Measurements from ENCODE around the gene LLGL1.

Gene LLGL1

DNA sequence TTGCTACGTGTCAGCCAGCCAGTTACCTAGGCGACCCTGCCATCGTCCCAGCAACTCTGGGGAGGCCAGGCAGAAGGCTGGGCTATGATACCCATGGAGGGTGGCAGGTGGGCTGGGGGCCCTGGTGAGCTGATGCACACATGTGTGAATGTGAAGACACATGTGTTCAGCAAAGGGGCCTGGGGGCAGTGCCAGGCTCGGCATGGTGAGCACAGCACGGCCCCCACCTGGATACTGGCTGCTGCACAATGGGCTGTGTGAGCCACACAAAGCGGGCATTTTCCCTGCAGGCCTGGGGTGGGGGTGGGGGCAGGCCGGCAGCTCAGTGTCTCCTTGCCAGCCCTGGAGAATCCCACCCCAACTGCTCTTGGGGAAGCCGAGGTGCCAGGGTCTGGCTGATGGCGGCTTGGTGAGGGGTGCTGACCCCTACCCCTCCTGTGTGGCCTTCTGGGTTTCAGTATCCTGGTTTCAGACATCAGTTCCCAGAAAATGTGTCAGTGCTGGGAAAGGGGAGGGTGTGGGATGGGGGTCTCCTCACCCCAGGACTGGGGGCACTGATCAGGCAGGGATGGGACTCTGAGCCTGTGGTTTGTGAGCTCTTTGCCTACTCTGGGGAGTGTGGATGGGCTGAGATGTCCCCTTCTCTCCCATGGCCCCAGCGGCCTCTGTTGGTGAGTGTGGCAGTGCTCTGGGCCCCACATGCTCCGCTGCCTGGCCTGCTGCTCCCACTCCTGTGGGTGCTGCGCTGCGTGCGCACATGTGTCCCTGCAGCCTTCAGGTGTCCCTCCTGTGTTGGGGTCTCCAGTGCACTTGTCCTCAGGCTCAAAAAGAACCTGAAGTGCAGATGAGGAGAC, 5.1 kb downstream of the LLGL1 start:
- no peak for DNase-seq

DNA sequence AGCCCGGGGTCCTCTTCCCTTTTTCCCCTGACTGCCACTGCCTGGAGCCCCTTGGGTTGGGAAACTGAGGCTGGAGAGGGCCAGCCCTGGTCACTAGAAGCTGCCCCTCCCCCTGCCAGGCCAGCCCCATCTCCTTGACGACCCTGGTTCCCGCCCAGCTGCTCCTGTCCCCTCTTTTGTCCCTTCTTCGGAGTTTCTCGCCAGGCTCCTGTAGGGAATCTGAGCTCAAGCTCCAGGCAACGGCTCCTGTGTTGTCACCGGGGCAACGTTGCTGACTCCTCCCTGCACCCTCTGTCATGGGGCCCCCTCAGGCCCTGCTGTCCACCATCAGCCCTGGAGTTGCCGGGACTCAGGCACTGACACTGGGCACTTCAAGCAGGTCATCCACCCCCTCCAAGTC, 5.7 kb downstream of the LLGL1 start:
- no peak for DNase-seq

DNA sequence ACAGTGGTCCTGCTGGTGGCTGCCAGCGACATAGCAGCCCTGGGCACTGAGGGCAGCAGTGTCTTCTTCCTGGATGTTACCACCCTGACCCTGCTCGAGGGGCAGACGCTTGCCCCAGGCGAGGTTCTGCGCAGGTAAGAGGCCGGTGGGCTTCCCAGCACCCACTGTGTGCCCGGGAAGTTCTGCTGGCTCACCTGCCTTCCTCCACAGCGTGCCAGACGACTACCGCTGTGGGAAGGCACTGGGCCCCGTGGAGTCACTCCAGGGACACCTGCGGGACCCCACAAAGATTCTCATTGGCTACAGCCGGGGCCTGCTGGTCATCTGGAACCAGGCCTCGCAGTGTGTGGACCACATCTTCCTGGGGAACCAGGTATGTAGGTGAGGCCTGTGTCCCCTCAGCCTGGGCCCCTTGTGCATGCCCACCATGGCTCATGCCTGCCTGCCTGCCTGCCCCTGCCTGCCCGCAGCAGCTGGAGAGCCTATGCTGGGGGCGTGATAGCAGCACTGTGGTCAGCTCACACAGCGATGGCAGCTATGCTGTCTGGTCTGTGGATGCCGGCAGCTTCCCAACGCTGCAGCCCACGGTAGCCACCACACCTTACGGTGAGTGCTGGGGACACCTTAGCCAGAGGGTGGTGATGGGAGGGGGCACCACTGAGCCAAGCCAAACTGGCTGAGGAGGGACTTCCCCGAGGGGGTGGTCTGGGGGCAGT, 8.5 kb downstream of the LLGL1 start:
- DNase-seq, result no peak

- DNase-seq, result no peak
These were observed 9.5 kb downstream of the LLGL1 start for GRCh38 chr17:18234853-18235380.

GRCh38 chr17:18235743-18236256, 10.4 kb downstream of the LLGL1 start:
- DNase-seq, result peak; percentile 65

- no peak for DNase-seq
These were observed 11.1 kb downstream of the LLGL1 start for GRCh38 chr17:18236494-18236893.

- DNase-seq, result no peak
These were observed 12.0 kb downstream of the LLGL1 start for GRCh38 chr17:18237461-18237860.

- no peak for DNase-seq
These were observed 12.9 kb downstream of the LLGL1 start for GRCh38 chr17:18238299-18238698.

DNA sequence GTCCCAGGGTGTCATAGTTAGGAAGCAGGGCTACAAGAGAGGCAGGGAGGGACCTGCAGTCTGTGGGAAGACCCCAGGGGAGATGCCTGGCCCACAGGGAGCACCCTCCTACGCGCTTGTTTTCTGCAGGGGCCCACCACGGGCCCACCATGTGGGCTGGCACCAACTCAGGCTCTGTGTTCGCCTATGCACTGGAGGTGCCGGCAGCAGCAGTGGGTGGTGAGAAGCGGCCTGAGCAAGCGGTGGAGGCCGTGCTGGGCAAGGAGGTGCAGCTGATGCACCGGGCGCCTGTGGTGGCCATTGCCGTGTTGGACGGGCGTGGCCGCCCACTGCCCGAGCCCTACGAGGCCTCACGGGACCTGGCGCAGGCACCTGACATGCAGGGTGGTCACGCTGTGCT, 15.0 kb downstream of the LLGL1 start:
- no peak for DNase-seq

GRCh38 chr17:18241229-18241871, 15.9 kb downstream of the LLGL1 start:
- no peak for DNase-seq

GRCh38 chr17:18245038-18245776, 19.8 kb downstream of the LLGL1 start:
- no peak for DNase-seq

DNA sequence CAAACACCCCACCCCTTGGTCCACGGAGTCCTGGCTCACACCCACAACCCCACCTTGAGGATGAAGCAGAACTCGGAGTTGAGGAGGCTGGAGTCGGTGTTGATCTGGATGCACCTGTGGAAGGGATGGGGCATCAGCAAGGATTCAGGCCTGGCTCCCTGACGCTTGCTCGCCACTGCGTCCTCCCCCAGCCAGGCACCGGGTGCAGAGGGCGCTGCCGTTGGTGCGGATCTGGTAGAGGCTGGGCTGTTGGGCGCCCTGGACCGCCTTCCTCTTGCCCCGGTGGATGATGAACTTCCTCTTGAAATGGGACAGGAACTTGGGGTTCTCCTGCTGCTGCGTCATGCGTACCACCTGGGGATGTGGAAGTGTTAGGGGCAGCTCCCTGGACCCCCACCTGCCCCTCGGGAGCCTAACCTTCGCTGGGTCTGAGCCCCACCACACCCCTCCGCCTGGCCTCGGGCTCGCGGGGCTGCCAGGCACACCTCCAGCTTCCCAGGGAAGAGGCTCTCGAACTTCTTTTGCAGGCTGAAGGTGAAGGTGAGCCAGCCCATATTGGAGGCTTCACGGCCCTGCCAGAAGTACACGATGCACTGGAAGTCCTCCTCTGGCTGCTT, 20.8 kb downstream of the LLGL1 start:
- DNase-seq, result no peak

DNA sequence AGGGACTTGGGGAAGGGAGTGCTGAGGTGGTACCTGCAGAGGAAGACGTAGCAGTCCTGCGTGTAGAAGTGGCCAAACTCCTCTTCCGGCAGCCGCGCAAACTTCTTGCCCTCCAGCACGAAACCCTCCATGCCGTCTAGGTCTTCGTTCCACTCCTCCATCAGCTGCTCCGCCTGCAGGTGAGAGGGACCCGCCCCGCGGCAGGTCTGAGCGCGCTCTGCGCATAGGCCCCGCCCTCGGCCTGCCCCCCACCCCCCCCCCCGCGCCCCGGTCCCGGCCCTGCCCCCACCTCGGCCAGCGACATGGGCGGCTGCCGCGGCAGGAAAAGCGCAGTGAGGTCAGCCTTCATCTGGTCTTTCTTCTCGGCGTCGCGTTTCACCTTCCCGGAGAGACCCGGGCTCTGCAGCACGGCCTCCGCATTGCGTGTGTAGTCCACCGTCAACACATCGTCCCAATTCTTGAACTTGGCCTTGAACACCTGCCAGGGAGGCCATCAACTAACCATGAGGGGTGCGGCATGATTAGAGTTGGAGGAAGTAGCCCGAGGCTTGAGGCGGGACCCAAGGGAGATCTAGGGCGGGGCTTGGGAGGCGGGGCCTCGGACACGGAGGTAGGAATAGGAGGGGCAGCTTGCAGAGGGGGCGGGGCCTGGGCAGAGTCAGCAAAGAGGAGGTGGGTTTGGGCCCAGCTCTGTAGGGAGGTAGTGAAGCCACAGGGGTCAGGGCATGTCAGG, 21.6 kb downstream of the LLGL1 start:
- peak; percentile 78 for DNase-seq

- DNase-seq, result no peak
These were observed 22.2 kb downstream of the LLGL1 start for GRCh38 chr17:18247613-18248001.

DNA sequence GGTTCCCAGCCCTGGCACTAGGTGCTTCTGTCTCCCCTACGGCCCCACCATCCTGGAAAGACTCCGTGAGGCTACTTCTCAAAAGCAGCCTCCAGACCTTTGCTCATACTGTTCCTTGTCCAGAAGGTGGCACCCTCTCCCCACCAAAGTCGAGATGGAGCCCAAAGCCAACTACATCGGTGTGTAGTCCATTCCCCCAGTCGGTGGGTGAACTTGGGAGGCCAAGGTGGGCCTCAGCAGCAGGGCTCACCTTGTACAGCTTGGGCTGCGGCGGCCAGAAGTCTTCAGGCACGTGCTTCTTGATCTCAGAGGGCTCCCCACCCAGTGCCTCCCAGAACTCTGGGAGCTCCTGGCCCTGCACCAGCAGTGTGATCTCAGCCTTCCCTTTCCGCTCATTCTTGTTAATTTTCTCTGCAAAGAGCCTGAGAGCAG, 22.9 kb downstream of the LLGL1 start:
- peak; percentile 75 for DNase-seq

DNA sequence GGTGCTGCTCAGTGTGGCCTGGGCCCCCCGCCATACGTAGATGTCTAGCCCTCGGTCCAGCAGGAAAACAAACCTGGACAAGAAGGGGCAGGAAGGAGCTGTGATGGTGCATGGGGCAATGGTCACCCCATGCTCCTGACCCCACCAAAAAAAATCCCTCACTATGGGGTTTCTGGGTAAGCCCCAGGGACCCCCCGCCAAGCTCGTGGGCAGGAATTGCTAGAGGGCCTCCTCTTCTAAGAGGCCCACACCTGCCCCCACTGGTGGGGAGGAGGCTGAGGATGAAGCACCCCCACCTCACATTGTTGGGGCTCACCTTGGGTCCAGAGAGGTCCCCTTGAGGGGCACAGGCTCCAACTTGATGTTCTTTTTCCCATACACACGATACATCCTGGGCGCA, 23.4 kb downstream of the LLGL1 start:
- no peak for DNase-seq

GRCh38 chr17:18250259-18250658, 24.8 kb downstream of the LLGL1 start:
- DNase-seq, result no peak

DNA sequence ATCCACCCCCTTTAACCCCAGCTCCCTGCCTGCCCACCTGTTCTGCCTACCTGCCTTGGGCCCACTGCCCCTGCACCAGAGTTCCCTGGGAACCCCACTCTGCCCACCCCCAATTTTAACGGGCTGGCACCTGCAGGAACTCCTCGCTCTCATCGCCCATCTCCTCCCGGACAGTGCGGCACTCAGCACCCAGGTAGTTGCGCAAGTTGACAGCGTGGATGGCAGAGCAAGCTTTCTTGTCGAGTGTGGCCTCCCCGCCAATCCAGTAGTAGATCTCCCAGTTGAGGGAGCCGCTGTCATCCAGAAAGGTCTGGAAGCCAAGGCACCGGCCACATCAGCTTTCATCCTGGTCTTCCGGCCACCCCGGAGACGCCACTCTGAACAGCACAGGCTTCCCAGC, 25.3 kb downstream of the LLGL1 start:
- DNase-seq, result no peak

- DNase-seq, result no peak
These were observed 25.8 kb downstream of the LLGL1 start for GRCh38 chr17:18251204-18251603.

DNA sequence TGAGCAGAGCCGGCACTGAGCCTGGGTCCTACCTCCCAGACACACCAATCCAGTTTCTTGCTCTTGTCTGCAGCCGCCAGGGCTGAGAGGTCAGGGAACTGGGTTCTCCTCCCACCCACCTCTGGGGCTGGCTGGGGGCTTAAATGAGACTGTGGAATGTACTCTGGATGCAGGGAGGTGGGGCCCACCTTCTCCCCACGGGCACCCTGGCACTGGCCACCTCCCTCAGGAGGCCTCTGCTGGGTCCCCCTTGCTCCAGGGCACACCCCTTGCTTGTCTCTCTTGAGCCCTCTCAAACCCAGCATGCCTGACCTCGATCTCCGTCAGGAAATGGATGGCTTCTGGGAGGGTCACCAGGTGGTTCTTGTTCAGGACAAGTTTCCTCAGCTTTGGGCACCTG, 26.7 kb downstream of the LLGL1 start:
- DNase-seq, result no peak

GRCh38 chr17:18253187-18253884, 27.9 kb downstream of the LLGL1 start:
- DNase-seq, result no peak

All from activated CD4-positive, alpha-beta T cell treated with anti-CD3 and anti-CD28 coated beads for 48 hours (primary cell).